GM12878 (cell line): ENCODE data around the gene GTF2IRD1. TPM values are rescaled to one million over a fixed set of nuclear protein-coding genes. Genes with fewer than 3 reads are reported as not detected.

Experiments
- ATAC-seq: fragments of 200-7000 bp; cut with Tn5 transposase; 3 replicates; pipeline ENCODE4 v1.9.1; 2020; ENCODE audit warnings: mild to moderate bottlenecking, moderate library complexity
- BruUV-seq: library from RNA; stranded (reverse); fragments of 400-500 nt; replicated peaks from 2 replicates; lab custom pipeline; 2021; lab: Mats Ljungman, UMichigan
- CTCF ChIA-PET: fragments of 300-600 bp; sonication (Branson Sonifier 250); formaldehyde crosslinking; extraction: SDS; loops from one replicate; lab custom pipeline; 2021; ENCODE audit warnings: inconsistent platforms; lab: Yijun Ruan, JAX
- POLR2A ChIA-PET: fragments of 350-600 bp; formaldehyde crosslinking; extraction: SDS; loops from one replicate; lab custom pipeline; 2021; ENCODE audit warnings: inconsistent platforms; lab: Charles Lee
- RAD21 ChIA-PET: fragments of 300-600 bp; sonication (Branson Sonifier 250); formaldehyde crosslinking; loops from one replicate; lab custom pipeline; 2023; ENCODE audit warnings: antibody characterized with exemption; ENCODE audit not compliant: unreplicated experiment; lab: Charles Lee
- SMC1A ChIA-PET: fragments of 300-600 bp; sonication (Branson Sonifier 250); formaldehyde crosslinking; loops from one replicate; lab custom pipeline; 2023; ENCODE audit not compliant: unreplicated experiment, uncharacterized antibody; lab: Charles Lee
- DNase-seq: peaks from one replicate; pipeline ENCODE4 v3.0.0-alpha.2; 2011; ENCODE audit warnings: low read depth, low spot score
- FAIRE-seq: peaks from 3 replicates; lab custom pipeline; 2011; peaks lifted over from hg19 to GRCh38; lab: Jason Lieb, UNC
- H2AFZ ChIP-seq: 2 replicates; pipeline ENCODE4 v1.6.0; 2011; ENCODE audit warnings: low read depth, low read length, control low read depth; ENCODE audit not compliant: control insufficient read depth
- H3K27ac ChIP-seq: 2 replicates; pipeline ENCODE4 v1.5.1; 2011; ENCODE audit warnings: control low read depth; ENCODE audit not compliant: control insufficient read depth, insufficient read depth
- H3K27me3 ChIP-seq, 2 experiments: replicated peaks in 1 of 2; 2 replicates each; pipeline versions ENCODE4 v1.6.0 to v1.6.1; 2011; ENCODE audit warnings: low read length in 1 of 2; ENCODE audit not compliant: control insufficient read depth in 2 of 2, insufficient read depth in 2 of 2
- H3K36me3 ChIP-seq, 2 experiments: 2 replicates each; pipeline ENCODE4 v1.5.1; 2011; ENCODE audit warnings: low read length in 1 of 2; ENCODE audit not compliant: control insufficient read depth in 2 of 2, insufficient read depth in 2 of 2
- H3K4me1 ChIP-seq: 2 replicates; pipeline ENCODE4 v1.6.1; 2011; ENCODE audit warnings: mild to moderate bottlenecking, low read length, moderate library complexity, mixed read lengths; ENCODE audit not compliant: control insufficient read depth, insufficient read depth
- H3K4me2 ChIP-seq: 2 replicates; pipeline ENCODE4 v1.6.0; 2011; ENCODE audit warnings: control low read depth; ENCODE audit not compliant: control insufficient read depth, insufficient read depth
- H3K4me3 ChIP-seq: fragments of 200-600 bp; sonication (generic); 2 replicates; pipeline ENCODE4 v1.5.1; 2016
- H3K79me2 ChIP-seq: 2 replicates; pipeline ENCODE4 v1.6.0; 2011; ENCODE audit warnings: low read length; ENCODE audit not compliant: control insufficient read depth, insufficient read depth
- H3K9ac ChIP-seq: 2 replicates; pipeline ENCODE4 v1.8.0; 2011; ENCODE audit warnings: low read length, control low read depth, mixed read lengths; ENCODE audit not compliant: control insufficient read depth, insufficient read depth
- H3K9me3 ChIP-seq: replicated peaks from 3 replicates; pipeline ENCODE4 v1.5.1; 2011; ENCODE audit warnings: mild to moderate bottlenecking, low read length; ENCODE audit not compliant: control insufficient read depth, insufficient read depth
- H4K20me1 ChIP-seq: 2 replicates; pipeline ENCODE4 v1.6.0; 2011; ENCODE audit not compliant: control insufficient read depth, insufficient read depth
- BCL3 ChIP-seq: IDR thresholded peaks from 2 replicates; pipeline ENCODE4 v1.6.1; 2011; ENCODE audit warnings: borderline replicate concordance, low read depth, mild to moderate bottlenecking, moderate library complexity, low read length; ENCODE audit not compliant: insufficient read depth, poor library complexity, severe bottlenecking
- EED ChIP-seq: sonication (generic); IDR thresholded peaks from 2 replicates; pipeline ENCODE4 v1.6.1; 2016; ENCODE audit warnings: antibody characterized with exemption, low read depth
- MAX ChIP-seq: IDR thresholded peaks from 2 replicates; pipeline ENCODE4 v1.6.1; 2012; ENCODE audit warnings: low read depth, low read length, improper control_type of control experiment
- POLR2A ChIP-seq: IDR thresholded peaks from 2 replicates; pipeline ENCODE4 v1.6.1; 2011; ENCODE audit warnings: low read depth, mild to moderate bottlenecking, low read length
- RB1 ChIP-seq: fragments of 450-650 bp; formaldehyde crosslinking; IDR thresholded peaks from 2 replicates; pipeline ENCODE4 v1.6.1; 2017; ENCODE audit warnings: mild to moderate bottlenecking, borderline replicate concordance
- RFX5 ChIP-seq: IDR thresholded peaks from 2 replicates; pipeline ENCODE4 v1.6.1; 2011; ENCODE audit warnings: low read depth, low read length, improper control_type of control experiment
- RUNX3 ChIP-seq: IDR thresholded peaks from 2 replicates; pipeline ENCODE4 v1.6.1; 2012; ENCODE audit warnings: low read length, inconsistent platforms
- SREBF1 ChIP-seq: IDR thresholded peaks from 2 replicates; pipeline ENCODE4 v1.6.1; 2012; ENCODE audit warnings: mild to moderate bottlenecking, low read length
- TCF12 ChIP-seq: IDR thresholded peaks from 2 replicates; pipeline ENCODE4 v1.6.1; 2011; ENCODE audit warnings: low read depth, mild to moderate bottlenecking, low read length
- TCF3 ChIP-seq: IDR thresholded peaks from 2 replicates; pipeline ENCODE4 v1.6.1; 2012; ENCODE audit warnings: low read depth, mild to moderate bottlenecking, low read length, borderline replicate concordance; ENCODE audit not compliant: insufficient read depth
- WGBS: methylation state at CpG from one replicate; pipeline ENCODE4 v1.1.6; 2016; ENCODE audit warnings: low lambda C conversion rate; ENCODE audit not compliant: insufficient replicate concordance, insufficient coverage; ENCODE audit errors: missing lambda C conversion rate; 5-methylcytosine and 5-hydroxymethylcytosine counted together
- in situ Hi-C: fragments of 300-500 bp; cut with MboI; formaldehyde crosslinking; loops from 9 replicates; pipeline ENCODE4 v1.14.3; 2018; ENCODE audit warnings: mixed read lengths
- intact Hi-C: fragments of 100-400 bp; cut with micrococcal nuclease; formaldehyde crosslinking; loops from one replicate; pipeline ENCODE4 v1.14.2; 2022; ENCODE audit not compliant: unreplicated experiment
- polyA plus RNA-seq, 11 experiments: library from polyadenylated mRNA; depleted of rRNA in 4 of 11; unstranded in 6 of 11; stranded (reverse) in 5 of 11; fragments of >200 nt; fragmentation: Nextera tagmentation in 4 of 11; fragmentation: Illumina TruSeq in 1 of 11; extraction: Ambion mirVana in 4 of 11; extraction: Trizol in 1 of 11; gene quantifications; 1 replicate in 1 of 11; 2 replicates in 10 of 11; pipeline versions ENCODE4 v1.2.1 to v1.2.3, GENCODE V29; 2011 to 2016; ENCODE audit warnings: inconsistent platforms in 2 of 11, missing spikeins in 2 of 11, low read depth in 1 of 11
- total RNA-seq, 4 experiments: library from RNA; depleted of rRNA in 3 of 4; stranded (reverse); fragments of >200 nt in 3 of 4; fragmentation: Illumina TruSeq in 1 of 4; extraction: Trizol in 1 of 4; gene quantifications; 2 replicates each; pipeline versions ENCODE4 v1.2.1 to v1.2.3, GENCODE V29; 2013 to 2021
- TF ChIP-seq, protein P1 (sequence below): fragments of 450-650 bp; formaldehyde crosslinking; IDR thresholded peaks from 2 replicates; pipeline ENCODE4 v1.5.0; 2022; ENCODE audit warnings: mild to moderate bottlenecking, missing genetic modification characterization
- TF ChIP-seq, protein P2 (sequence below): IDR thresholded peaks from 2 replicates; pipeline ENCODE4 v1.6.1; 2012; ENCODE audit warnings: mild to moderate bottlenecking, low read depth, low read length
- TF ChIP-seq, protein P3 (sequence below): fragments of 450-650 bp; formaldehyde crosslinking; IDR thresholded peaks from 2 replicates; pipeline ENCODE4 v1.4.0; 2022; ENCODE audit warnings: mild to moderate bottlenecking, moderate library complexity

The GTF2IRD1 gene
- total and polyA plus RNA-seq, 10 of the 15 experiments (the other 5 are each of a cell fraction or from before 2014, with no cell fraction given), result 0.48 to 3.0 (median 1.3) TPM

- in situ Hi-C loops, result no loop called here
- intact Hi-C loops, result no loop called here
- ChIA-PET SMC1A (no interaction called here), RAD21 (interaction anchor here (0.6 kb wide), 1 partner anchor 74 kb away, joined by 3 read pairs; no protein-coding TSS in a partner anchor), POLR2A (no interaction called here), CTCF (interaction anchor here (1.1 kb wide), 1 partner anchor 85 kb away, joined by 3 read pairs; no protein-coding TSS in a partner anchor)
- no peaks in the 10 kb centered on the region for H3K9me3 ChIP-seq
- H3K4me2 ChIP-seq, result no peak overlapping the region
- no peak overlapping the region for H3K9ac ChIP-seq
- no peak overlapping the region for H3K4me3 ChIP-seq
- no peaks in the 10 kb centered on the region for H3K36me3 ChIP-seq
- DNase-seq (no peak), FAIRE-seq (no peak), ATAC-seq (no peak)
- WGBS, result 75% methylated on average over 7 of the region's 7 CpGs
- no peak overlapping the region for H3K27ac ChIP-seq
- H3K27me3 ChIP-seq, result peaks cover 0 to 3% of the 10 kb centered on the region in 2 experiments; a peak in 3 of 4 replicates
- no peaks in the 10 kb centered on the region for H4K20me1 ChIP-seq
- BruUV-seq, result no TSS peak
- H2AFZ ChIP-seq, result no peak overlapping the region
- no peaks in the 10 kb centered on the region for H3K79me2 ChIP-seq
- H3K4me1 ChIP-seq, result no peaks in the 10 kb centered on the region
- TF ChIP-seq SREBF1 (no peak), TCF3 (no peak), TCF12 (no peak), EED (no peak), POLR2A (no peak), BCL3 (no peak), RB1 (no peak), RFX5 (no peak), MAX (no peak), RUNX3 (no peak)
- TF ChIP-seq, protein P1, sequence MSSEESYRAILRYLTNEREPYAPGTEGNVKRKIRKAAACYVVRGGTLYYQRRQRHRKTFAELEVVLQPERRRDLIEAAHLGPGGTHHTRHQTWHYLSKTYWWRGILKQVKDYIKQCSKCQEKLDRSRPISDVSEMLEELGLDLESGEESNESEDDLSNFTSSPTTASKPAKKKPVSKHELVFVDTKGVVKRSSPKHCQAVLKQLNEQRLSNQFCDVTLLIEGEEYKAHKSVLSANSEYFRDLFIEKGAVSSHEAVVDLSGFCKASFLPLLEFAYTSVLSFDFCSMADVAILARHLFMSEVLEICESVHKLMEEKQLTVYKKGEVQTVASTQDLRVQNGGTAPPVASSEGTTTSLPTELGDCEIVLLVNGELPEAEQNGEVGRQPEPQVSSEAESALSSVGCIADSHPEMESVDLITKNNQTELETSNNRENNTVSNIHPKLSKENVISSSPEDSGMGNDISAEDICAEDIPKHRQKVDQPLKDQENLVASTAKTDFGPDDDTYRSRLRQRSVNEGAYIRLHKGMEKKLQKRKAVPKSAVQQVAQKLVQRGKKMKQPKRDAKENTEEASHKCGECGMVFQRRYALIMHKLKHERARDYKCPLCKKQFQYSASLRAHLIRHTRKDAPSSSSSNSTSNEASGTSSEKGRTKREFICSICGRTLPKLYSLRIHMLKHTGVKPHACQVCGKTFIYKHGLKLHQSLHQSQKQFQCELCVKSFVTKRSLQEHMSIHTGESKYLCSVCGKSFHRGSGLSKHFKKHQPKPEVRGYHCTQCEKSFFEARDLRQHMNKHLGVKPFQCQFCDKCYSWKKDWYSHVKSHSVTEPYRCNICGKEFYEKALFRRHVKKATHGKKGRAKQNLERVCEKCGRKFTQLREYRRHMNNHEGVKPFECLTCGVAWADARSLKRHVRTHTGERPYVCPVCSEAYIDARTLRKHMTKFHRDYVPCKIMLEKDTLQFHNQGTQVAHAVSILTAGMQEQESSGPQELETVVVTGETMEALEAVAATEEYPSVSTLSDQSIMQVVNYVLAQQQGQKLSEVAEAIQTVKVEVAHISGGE (CRISPR knock-in tag), result no peak
- TF ChIP-seq, protein P2, sequence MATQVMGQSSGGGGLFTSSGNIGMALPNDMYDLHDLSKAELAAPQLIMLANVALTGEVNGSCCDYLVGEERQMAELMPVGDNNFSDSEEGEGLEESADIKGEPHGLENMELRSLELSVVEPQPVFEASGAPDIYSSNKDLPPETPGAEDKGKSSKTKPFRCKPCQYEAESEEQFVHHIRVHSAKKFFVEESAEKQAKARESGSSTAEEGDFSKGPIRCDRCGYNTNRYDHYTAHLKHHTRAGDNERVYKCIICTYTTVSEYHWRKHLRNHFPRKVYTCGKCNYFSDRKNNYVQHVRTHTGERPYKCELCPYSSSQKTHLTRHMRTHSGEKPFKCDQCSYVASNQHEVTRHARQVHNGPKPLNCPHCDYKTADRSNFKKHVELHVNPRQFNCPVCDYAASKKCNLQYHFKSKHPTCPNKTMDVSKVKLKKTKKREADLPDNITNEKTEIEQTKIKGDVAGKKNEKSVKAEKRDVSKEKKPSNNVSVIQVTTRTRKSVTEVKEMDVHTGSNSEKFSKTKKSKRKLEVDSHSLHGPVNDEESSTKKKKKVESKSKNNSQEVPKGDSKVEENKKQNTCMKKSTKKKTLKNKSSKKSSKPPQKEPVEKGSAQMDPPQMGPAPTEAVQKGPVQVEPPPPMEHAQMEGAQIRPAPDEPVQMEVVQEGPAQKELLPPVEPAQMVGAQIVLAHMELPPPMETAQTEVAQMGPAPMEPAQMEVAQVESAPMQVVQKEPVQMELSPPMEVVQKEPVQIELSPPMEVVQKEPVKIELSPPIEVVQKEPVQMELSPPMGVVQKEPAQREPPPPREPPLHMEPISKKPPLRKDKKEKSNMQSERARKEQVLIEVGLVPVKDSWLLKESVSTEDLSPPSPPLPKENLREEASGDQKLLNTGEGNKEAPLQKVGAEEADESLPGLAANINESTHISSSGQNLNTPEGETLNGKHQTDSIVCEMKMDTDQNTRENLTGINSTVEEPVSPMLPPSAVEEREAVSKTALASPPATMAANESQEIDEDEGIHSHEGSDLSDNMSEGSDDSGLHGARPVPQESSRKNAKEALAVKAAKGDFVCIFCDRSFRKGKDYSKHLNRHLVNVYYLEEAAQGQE, result no peak
- TF ChIP-seq, protein P3, sequence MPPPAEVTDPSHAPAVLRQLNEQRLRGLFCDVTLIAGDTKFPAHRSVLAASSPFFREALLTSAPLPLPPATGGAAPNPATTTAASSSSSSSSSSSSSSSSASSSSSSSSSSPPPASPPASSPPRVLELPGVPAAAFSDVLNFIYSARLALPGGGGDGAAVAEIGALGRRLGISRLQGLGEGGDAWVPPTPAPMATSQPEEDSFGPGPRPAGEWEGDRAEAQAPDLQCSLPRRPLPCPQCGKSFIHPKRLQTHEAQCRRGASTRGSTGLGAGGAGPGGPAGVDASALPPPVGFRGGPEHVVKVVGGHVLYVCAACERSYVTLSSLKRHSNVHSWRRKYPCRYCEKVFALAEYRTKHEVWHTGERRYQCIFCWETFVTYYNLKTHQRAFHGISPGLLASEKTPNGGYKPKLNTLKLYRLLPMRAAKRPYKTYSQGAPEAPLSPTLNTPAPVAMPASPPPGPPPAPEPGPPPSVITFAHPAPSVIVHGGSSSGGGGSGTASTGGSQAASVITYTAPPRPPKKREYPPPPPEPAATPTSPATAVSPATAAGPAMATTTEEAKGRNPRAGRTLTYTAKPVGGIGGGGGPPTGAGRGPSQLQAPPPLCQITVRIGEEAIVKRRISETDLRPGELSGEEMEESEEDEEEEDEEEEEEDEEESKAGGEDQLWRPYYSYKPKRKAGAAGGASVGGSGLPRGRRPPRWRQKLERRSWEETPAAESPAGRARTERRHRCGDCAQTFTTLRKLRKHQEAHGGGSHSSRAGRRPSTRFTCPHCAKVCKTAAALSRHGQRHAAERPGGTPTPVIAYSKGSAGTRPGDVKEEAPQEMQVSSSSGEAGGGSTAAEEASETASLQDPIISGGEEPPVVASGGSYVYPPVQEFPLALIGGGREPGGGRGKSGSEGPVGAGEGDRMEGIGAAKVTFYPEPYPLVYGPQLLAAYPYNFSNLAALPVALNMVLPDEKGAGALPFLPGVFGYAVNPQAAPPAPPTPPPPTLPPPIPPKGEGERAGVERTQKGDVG (CRISPR knock-in tag), result no peak
Observed at GRCh38 chr7:74485611-74486010, 31.9 kb downstream of the GTF2IRD1 start.
